Fibroblast of gingiva (primary cell): Measurements from ENCODE around the gene CHMP2A.
"Not testable (repeated sequence)": the region's sequence is repeated elsewhere in the genome, so short reads cannot be mapped to it uniquely, and the experiment has no call there.

ENCODE experiments used
- DNase-seq: peaks from one replicate; pipeline ENCODE4 v3.0.0-alpha.2; 2011; ENCODE audit warnings: low read depth

CHMP2A gene

DNA sequence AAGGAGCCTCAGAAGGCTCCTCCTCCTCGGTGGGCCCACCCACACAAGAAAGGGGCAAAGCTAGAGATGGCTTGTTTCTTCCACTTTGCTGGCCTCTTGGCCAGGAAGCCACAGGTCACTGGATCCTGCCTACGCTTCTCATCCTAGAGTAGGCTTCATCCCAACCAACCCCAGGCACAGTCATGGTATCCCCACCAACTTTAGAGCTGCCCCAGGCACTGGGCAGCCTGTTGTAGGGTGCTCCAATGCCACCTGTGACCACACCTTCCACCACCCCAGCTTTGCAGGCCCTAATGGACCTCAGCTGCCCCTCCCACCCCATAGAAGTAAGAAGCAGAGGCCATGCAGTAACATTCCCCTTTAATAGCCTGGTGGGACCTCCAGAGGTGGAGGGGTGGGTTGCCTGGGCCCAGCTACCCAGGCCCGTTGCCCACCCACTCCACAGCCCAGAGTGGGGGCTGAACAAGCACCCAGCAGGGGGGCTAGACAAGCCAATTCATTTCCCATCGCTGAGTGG, 522 bp upstream of the CHMP2A start:
- no peak for DNase-seq

DNA sequence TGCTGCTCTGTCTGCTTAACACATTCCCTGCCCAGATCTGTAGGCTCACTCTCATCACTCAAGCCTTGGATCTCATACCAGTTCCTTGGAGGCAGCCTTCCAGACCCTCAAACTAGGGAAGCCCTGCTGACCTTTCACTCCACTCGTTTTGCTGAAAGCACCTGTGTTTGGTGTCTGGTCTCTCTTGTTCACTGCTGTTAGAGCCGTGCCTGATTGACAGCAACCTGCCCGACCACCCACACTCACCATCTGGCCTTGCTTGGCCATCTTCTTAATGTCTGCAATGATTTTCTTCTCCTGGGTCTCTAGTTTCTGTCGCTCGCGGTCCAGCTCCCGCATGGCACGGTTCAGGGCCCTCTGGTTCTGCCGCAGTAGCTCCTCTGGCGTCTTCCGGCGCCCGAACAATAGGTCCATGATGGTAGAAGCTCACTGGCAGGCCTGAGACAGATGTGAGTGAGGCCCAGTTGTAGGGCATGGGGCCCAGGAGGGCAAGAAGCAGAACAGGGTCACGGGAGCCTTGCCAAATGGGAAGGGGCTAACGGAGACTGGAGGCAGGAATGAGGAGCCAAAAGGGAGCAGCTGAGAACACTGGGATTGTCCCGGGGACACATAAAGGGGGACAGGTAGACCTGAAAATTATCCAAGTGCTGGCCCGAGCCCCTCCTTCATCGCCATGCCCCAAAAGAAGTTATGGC, 959 bp downstream of the CHMP2A start:
- DNase-seq, result no peak

DNA sequence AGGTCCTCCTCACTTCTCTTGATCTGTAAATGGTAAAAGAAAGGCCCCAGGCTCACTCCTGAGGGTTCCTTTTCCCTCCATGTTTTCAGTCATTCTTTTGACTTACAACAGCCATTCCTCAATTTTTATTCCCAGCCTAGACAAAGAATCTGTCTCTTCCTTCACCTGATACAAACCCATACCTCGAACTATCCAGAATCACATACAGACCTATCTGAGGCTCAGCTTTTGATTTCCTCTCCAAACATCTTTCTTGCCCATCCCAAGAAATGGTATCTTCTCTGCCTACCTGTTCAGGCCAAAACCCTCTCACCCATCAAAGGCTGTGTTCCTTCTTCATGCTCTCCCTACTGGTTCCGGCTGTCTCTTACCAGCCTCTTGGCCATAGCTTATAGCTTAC, 2.2 kb downstream of the CHMP2A start:
- no peak for DNase-seq

DNA sequence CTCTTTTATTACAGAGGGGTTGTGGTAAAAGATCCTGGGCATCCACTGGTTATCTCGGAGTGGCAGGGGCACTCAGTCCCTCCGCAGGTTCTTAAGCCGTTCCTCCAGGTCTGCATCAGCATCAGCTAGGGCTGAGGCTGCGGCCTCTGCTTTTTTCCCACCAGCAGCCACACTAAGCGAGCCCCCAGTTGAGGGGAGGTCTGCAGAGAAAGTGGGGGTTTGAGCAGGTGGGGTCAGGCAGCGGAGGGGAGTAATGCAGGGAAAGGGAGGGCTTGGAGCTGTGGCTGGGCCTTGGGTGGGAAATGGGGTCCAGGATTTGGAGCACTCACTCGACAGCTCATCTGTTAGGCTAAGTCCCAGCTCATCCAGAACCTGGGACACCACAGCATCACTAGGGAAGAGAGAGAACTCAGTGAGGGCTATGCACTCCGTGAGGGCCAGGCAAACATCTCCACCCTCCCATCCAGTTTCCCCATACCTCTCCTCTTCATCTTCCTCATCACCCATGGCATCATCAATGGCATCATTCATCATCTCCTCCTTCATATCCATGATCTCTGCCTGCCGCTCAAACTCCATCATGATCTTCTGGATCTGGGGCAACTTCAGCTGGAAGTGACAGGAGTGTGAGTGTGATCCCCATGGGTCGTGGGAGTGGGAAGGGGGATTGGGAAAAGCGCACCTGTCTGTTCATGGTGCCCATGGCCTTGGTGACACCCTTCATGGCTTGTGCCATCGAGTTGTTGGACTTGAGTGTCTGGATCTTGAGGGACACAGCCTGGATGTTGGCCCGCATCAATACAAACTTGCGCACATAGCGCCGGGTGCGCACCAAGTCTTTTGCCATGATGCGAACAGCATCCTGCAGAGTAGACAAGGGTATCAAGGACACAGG, 3.1 kb downstream of the CHMP2A start:
- no peak for DNase-seq

DNA sequence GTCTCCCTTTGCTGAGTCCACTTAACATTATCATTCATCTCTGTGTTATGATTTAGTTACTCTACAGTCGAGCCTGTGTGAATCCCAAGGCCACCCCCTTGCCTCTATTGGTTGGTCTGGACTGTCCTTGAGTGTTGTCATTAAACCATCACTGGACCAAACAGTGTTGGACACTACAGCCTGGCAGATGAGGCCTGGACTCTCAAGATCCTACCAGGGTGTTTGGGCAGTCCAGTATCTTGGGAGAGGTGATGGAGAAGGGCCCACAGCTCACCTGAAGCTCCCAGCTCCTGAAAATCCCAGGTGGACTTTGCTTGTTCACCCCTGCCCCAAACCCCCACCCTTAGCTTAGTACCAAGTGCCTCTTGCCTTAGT, 3.8 kb downstream of the CHMP2A start:
- no peak for DNase-seq

DNA sequence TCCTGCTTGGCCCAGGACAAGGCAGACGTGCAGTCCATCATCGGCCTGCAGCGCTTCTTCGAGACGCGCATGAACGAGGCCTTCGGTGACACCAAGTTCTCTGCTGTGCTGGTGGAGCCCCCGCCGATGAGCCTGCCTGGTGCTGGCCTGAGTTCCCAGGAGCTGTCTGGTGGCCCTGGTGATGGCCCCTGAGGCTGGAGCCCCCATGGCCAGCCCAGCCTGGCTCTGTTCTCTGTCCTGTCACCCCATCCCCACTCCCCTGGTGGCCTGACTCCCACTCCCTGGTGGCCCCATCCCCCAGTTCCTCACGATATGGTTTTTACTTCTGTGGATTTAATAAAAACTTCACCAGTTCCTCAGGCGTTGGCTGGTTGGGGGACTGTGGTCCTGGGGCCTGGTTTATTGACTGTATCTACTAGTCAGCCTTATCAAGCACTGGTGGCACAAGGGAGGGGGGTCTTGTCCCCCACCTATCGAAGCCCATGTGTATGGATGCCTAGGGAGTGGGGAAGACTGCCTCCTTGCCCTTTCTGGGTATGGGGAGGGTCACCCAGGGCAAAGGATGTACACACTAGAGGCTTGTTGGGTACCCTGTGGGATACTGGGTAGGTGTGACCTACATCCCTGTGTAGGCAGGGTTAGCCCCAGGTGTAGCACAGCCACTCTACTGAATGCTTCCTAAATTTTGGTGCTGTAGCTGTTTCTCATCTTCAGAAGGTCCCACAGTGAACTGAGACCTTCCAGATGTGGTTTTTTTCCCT, 4.4 kb downstream of the CHMP2A start:
- no peak for DNase-seq

DNA sequence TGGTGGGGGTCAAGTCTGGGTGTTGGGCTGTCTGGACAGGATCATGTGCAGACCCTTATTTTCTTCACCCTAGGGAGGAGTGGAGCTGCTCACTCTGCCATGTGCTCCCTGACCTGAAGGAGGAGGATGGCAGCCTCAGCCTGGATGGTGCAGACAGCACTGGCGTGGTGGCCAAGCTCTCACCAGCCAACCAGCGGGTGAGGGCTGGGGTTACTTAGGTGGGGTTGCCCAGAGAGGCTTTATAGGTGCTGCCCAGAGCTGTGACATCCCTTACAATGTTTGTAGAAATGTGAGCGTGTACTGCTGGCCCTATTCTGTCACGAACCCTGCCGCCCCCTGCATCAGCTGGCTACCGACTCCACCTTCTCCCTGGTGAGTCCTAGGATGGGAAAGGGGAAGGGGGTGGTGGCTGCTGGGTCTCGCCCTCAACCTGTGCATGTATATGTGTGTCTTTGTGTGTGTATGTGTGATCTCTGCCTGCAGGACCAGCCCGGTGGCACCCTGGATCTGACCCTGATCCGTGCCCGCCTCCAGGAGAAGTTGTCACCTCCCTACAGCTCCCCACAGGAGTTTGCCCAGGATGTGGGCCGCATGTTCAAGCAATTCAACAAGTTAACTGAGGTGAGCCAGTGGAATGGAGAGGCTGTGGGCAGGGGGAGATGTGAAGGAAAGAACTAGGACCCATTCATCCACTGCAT, 5.1 kb downstream of the CHMP2A start:
- no peak for DNase-seq

DNA sequence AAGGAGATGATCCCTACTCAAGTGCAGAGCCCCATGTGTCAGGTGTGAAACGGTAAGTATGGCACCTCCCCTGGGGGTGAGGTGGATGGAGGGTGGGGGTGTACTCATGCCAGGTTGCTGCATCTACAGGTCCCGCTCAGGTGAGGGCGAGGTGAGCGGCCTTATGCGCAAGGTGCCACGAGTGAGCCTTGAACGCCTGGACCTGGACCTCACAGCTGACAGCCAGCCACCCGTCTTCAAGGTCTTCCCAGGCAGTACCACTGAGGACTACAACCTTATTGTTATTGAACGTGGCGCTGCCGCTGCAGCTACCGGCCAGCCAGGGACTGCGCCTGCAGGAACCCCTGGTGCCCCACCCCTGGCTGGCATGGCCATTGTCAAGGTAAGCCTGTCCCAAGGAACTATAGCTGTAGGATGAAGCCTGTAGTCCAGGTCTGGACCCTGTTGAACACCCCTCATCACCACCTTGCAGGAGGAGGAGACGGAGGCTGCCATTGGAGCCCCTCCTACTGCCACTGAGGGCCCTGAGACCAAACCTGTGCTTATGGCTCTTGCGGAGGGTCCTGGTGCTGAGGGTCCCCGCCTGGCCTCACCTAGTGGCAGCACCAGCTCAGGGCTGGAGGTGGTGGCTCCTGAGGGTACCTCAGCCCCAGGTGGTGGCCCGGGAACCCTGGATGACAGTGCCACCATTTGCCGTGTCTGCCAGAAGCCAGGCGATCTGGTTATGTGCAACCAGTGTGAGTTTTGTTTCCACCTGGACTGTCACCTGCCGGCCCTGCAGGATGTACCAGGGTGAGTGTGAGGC, 5.8 kb downstream of the CHMP2A start:
- no peak for DNase-seq

DNA sequence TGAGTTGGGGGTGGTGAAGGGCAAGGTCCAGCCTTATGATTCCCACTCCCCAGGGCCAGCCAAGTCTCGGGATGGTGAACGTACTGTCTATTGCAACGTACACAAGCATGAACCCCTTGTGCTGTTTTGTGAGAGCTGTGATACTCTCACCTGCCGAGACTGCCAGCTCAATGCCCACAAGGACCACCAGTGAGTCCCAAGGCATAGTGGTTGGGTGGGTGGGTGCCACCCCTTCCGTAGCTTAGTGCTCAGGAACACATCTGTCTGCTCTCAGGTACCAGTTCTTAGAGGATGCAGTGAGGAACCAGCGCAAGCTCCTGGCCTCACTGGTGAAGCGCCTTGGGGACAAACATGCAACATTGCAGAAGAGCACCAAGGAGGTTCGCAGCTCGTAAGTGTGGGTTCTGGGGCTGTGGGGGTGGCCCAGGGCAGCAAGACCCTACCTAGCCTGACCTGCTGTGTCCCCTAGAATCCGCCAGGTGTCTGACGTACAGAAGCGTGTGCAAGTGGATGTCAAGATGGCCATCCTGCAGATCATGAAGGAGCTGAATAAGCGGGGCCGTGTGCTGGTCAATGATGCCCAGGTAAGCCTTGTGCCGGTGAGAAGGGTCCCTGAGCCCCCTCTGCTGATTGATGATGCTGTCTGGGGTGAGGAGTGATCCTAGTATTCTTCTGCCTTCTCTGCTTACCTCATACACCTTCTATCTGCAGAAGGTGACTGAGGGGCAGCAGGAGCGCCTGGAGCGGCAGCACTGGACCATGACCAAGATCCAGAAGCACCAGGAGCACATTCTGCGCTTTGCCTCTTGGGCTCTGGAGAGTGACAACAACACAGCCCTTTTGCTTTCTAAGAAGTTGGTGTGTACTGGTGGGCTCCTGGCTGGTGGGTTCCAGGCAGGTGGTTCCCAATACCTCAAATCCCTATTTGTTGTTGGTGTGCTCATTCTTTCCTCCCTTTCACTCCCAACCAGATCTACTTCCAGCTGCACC, 7.3 kb downstream of the CHMP2A start:
- DNase-seq, result no peak

DNA sequence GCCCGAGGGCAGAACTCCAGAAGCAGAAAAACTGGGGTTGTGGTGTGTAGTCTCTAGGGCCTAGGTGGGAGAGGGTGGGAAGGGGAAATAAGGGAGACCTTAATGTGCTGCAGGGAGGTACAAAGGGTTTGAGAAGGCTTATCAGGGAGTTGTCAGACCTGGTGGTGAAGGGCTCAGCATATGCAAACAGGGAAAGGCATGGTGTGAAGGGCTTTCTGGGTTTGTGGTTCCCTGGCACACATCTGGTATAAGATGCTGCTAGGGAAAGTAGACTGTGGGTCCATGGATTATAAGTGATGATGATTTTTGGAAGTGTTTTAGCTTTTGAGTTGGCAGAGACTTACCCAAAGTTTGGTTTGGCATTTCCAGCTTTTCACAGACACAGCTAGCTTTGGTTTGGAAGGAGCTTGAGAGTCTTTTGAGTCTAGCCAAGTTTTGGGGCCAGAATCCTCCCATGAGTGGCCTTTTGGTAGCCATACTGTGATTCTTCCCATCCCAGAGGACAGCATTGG, 8.8 kb downstream of the CHMP2A start:
- no peak for DNase-seq

DNA sequence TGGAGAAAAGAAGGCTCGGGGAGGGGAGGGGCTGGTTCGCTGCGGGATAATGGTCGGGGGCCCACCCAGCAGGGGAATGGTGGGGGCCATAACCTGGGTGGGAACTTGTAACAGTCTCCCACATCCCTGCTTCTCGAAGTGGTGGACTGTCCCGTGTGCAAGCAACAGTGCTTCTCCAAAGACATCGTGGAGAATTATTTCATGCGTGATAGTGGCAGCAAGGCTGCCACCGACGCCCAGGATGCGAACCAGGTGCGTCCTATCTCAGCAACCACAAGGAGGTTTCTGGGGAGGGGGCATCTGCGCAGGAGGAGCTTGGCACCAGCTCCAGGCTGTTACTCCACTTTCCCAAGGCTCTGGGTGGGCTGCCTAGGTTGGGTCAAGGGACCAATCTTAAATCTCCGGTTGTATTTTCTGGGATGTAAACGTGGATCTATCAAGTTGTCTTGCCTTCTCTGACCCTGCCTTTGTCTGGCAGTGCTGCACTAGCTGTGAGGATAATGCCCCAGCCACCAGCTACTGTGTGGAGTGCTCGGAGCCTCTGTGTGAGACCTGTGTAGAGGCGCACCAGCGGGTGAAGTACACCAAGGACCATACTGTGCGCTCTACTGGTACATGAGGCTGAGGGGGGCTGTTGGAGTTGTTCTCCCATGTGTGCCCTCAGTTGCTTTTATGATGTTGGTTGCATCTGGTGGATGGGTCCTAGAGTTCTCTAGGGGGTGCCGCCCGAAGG, 9.5 kb downstream of the CHMP2A start:
- no peak for DNase-seq

DNA sequence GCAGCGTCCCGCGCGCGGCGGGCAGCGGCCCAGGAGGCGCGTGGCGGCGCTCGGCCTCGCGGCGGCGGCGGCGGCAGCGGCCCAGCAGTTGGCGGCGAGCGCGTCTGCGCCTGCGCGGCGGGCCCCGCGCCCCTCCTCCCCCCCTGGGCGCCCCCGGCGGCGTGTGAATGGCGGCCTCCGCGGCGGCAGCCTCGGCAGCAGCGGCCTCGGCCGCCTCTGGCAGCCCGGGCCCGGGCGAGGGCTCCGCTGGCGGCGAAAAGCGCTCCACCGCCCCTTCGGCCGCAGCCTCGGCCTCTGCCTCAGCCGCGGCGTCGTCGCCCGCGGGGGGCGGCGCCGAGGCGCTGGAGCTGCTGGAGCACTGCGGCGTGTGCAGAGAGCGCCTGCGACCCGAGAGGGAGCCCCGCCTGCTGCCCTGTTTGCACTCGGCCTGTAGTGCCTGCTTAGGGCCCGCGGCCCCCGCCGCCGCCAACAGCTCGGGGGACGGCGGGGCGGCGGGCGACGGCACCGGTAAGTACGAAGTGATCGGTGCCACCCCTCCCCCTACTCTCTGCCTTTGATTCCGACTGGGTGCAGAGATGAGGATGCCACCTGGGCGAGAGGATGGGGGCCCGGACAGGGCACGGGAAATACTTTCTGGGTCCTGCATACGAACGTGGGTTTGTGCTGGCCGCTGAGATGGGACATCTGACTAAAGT, 10.2 kb downstream of the CHMP2A start:
- DNase-seq, result peak; percentile 35

DNA sequence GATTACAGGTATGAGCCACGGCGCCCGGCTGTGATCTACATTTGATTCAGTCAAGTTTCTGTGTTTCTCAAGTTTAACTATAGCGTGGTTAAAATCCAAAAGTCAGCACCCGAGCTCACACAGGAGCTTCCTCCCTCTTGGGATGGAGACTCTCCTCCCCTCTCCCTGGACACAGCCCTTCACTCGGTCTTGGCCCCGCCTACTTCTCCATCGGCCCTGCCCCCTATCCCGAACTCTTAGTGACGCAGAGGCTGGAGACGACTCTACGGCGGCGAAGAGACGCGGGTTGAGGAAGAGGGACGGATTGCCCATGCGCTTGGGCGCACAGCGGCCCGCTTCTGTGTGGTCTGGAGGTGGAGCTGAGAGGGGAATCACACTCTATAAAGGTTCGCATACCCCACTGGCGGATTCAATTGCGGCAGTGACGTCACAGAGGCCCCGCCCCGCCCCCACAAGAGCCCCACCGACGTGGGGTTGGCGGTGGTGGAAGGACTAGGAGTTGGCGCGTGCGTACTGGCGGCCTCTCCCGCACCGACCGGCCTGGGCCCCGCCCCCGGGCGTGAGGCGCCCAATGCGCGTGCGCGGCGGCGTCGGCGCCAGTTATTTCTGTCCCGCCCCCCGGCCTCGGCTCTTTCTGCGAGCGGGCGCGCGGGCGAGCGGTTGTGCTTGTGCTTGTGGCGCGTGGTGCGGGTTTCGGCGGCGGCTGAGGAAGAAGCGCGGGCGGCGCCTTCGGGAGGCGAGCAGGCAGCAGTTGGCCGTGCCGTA, 10.9 kb downstream of the CHMP2A start, which contains the start of gene TRIM28:
TSS of gene TRIM28 (plus strand) at position 239 of the 765 bp plus-strand sequence. CDS start 694 bp downstream, outside the sequence.
- peak; percentile 99 for DNase-seq

DNA sequence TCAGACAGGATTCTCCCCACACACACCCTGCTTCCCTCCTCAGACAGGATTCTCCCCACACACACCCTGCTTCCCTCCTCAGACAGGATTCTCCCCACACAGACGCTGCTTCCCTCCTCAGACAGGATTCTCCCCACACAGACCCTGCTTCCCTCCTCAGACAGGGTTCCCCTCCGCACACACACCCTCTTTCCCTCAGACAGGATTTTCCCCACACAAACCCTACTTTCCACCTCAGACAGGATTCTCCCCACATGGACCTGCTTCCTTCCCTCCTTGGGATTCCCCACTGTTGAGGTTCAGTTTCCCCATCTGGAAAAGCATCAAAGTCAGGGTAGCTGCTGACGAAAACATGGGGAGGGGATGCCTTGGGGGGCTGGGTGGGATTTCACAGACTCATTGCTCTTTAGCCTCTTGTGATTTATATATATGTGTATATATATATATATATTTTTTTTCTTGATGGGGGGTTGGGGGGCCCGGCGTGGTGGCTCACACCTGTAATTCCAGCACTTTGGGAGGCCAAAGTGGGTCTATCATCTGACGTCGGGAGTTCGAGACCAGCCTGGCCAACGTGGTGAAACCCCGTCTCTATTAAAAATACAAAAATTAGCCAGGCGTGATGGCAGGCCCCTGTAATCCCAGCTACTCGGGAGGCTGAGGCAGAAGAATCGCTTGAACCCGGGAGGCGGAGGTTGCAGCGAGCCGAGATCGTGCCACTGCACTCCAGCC, 12.1 kb downstream of the CHMP2A start:
- not testable (repeated sequence) for DNase-seq

DNA sequence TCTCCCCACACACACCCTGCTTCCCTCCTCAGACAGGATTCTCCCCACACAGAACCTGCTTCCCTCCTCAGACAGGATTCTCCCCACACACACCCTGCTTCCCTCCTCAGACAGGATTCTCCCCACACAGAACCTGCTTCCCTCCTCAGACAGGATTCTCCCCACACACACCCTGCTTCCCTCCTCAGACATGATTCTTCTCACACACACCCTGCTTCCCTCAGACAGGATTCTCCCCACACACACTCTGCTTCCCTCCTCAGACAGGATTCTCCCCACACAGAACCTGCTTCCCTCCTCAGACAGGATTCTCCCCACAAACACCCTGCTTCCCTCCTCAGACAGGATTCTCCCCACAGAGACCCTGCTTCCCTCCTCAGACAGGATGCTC, 15.7 kb downstream of the CHMP2A start:
- DNase-seq, result not testable (repeated sequence)
